ENCODE measurements around the gene GRAP2.
A peak's percentile ranks its signal among the peaks of the same experiment; 100 is the strongest.
"Not testable (repeated sequence)": the region's sequence is repeated elsewhere in the genome, so short reads cannot be mapped to it uniquely, and the experiment has no call there.

GRAP2 gene

DNA sequence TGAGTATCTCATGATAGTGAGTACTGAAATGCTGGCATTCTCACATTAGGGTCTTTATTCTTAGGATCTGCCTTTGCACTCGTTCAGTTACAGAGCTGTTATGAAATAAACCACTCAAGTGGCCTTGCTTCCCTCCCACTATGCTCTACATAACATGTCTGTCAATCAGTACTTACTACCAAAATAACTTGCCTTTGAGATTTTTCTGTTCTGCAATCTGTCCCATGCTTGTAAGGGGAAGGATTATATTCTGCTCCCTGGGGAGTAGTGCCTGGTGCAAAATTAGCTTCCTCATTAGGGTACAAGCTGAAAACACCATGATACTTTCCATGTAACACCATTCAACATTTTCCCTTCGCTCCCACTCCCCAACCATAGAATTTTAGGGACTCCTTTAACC lies 1.9 kb upstream of the GRAP2 start:
- peak; percentile 99 for DNase-seq

DNA sequence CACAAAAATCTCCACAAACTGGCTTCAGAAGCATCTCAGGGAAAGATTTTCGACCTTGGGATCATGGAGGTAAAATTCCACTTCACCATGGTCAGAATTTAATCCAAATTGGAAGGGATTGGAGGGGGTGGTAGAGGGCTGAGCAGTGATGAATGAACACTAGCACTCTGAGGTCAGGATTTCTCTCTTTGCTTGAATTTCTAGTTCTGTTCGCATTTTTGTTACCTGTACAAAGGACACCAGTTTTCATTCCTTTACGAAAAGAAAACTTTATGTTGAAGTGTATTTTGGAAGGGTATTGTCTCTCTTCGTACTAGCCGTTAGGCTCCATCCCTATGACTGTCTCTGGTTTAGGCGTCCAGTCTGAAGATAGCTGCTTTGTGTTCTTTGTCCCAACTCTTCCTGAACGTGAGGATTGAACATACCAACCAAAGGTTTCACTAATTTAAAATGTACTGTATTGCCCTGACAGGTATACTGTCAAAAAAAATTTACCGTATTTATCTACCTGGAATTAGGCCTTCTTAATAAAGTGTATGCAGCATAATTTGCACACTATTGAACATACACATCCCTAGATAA lies 772 bp downstream of the GRAP2 start:
- no peak for DNase-seq

DNA sequence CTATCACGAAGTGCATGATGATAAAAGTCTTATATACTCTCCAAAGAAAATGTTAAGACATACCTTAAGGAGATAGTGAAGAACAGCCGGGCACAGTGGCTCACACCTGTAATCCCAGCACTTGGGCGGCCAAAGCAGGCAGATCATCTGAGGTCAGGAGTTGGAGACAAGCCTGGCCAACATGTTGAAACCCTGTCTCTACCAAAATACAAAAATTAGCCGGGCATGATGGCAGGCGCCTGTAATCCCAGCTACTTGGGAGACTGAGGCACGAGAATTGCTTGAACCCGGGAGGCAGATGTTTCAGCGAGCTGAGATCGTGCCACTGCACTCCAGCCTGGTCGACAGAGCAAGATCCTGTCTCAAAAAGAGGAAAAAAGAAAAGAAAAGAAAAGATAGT lies 3.1 kb downstream of the GRAP2 start:
- not testable (repeated sequence) for DNase-seq

GRCh38 chr22:39904862-39905261 lies 4.0 kb downstream of the GRAP2 start:
- DNase-seq, result no peak

GRCh38 chr22:39905687-39906086 lies 4.8 kb downstream of the GRAP2 start:
- no peak for DNase-seq

DNA sequence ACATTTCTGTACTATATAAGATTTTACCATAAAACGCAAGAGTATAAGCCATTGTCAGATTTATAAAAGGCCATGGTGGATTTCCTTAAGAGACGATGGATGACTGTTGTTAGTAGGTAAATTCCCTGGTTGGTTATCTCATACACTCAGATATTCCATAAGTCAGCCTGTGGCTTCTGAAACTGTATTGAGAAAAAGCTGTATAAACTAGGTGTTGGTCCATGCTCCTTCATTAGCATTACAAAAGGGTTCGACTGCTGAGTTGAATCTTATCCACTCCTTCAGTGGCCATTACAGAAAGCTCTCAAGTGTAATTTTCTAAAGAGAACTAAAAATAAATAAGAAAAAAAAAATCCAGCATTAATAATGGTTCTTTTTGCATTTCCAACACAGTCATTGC lies 5.3 kb downstream of the GRAP2 start:
- no peak for DNase-seq

DNA sequence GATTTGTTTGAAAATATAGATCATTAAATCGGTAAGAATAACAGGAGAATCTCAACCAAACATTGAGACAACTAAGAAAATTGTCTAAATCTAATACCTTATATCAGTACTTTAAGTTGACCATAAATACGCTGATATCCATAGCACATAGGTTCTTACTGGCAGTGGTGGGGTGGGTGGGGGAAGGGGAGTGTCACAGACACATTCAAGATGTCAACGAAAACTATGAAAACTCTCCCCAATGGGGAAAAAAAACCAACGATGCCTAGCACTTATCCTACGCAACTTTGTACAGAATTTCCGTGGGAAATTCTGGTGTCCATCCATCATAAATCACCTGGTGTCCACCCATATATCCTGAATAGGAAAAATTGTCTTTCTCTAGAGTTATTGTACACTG lies 6.2 kb downstream of the GRAP2 start:
- no peak for DNase-seq

DNA sequence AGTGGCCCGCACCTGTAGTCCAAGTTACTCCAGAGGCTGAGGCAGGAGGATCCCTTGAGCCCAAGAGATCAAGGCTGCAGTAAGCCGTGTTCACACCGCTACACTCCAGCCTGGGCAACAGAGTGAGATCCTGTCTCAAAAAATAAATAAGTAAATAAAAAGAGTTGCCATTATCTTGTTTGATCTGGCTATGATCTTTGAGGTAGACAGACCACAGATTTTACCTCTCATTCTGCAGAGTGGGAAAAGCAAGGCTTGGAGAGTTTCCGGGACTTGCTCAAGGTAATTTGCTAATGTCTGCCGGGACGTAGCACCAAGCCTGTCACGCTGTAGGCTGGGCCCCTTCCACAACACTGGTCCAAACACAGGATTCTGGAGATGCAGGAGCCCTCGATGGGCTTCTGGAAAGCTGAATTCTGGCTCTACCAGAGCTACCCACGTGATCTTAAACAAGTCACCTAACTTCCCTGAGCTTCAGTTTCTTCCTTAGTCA lies 6.8 kb downstream of the GRAP2 start:
- DNase-seq, result no peak

GRCh38 chr22:39908136-39908535 lies 7.3 kb downstream of the GRAP2 start:
- DNase-seq, result no peak

DNA sequence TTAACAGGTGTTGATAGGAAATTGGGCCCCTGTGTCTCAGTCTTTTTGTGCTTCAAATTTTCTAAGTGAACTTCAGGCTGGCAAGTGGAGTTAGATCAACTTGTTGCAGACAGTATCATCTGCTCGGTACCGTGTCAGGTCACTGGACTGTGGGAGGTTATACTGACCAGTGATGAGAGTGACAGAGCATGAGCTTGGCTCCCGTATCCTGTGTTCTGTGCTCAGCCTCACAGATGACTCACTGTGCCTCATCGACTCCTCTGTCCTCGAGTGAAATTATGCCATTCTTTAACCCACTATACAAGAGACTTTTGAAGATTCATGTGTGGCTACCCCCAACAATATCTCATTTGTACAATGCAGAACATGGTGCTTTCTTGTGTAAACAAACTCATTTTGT lies 7.9 kb downstream of the GRAP2 start:
- no peak for DNase-seq

GRCh38 chr22:39910876-39911613 lies 10.2 kb downstream of the GRAP2 start:
- DNase-seq, result peak; percentile 30

- DNase-seq, result no peak
Observed at GRCh38 chr22:39913321-39913720, 12.4 kb downstream of the GRAP2 start.

GRCh38 chr22:39913886-39914285 lies 13.0 kb downstream of the GRAP2 start:
- no peak for DNase-seq

DNA sequence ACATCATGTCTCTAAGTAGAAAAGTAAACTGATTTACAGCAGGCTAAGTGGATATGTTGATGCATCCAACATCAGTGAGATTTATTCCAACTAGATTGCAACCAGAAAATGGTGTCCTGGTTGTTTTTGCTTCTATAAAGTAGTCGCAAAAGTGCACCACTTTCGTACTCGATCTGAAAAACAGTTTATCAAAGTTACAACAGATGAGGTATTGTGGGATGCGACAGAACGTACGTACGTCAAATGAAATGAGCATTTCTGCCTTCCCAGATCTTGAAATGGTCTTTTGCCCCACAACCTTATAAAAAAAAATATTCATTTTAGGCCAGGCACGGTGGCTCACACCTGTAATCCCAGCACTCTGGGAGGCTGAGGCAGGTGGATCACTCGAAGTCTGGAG lies 13.7 kb downstream of the GRAP2 start:
- no peak for DNase-seq

DNA sequence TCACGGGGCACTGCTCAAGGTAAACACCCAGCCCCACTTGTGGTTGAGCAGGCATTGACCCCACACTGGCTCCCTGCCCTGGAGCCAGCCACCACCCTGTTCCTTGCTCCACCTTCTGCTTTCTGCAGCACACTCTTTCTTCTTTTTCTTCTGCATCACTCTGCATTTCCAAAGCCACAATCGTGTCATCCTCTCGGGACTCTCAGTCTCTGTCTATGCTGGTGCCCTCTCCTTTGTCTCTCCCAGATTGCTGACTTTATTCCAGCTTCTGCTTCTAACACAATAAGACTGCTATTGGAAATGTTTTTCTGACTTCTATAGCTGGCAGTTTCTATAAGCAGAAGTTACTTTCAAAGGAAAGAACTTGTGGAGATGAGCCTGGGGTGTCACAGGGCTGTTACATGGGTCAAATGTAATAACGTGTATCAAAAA lies 14.4 kb downstream of the GRAP2 start:
- DNase-seq, result no peak

GRCh38 chr22:39916496-39916895 lies 15.6 kb downstream of the GRAP2 start:
- no peak for DNase-seq

GRCh38 chr22:39917197-39917643 lies 16.3 kb downstream of the GRAP2 start:
- DNase-seq, result no peak

GRCh38 chr22:39917776-39918495 lies 17.1 kb downstream of the GRAP2 start:
- no peak for DNase-seq

DNA sequence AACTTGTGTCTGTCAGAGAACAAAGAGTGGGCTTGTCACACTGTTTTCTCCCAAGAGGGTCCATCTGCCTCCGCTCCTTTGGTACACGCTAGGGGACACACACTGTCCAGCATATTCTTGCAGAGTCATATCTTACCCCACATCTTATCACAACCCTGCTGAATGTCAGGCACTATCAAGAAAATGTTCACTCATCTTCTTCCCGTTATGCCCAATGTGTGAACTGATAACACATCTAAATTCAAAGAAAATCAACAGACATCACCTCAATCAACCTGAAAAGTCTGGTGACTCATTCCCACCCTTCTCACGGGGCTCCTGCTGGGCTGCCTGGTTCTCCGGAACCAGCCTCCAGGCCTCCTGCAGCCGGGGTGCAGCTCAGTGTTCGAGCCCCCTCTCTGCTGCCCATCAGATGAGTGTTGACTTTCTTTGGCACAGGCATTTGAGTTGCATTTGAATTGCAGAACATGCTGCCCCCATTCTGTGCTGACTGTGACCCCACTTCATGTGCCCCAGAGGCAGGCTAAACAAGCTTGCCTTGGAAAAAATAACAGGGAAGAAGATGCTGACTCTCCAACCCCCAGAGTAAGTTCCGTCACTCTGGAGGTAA lies 19.4 kb downstream of the GRAP2 start:
- no peak for DNase-seq

GRCh38 chr22:39923696-39924095 lies 22.8 kb downstream of the GRAP2 start:
- DNase-seq, result peak; percentile 66

GRCh38 chr22:39924286-39924685 lies 23.4 kb downstream of the GRAP2 start:
- DNase-seq, result no peak

GRCh38 chr22:39925273-39925672 lies 24.4 kb downstream of the GRAP2 start:
- DNase-seq, result no peak

GRCh38 chr22:39925909-39926679 lies 25.2 kb downstream of the GRAP2 start:
- peak; percentile 42 for DNase-seq

Measured in MV-4-11 (cell line).